ENCODE data around the gene HDAC9.

The HDAC9 gene

GRCh38 chr7:18505870-18506460 is 10.4 kb downstream of the HDAC9 start:
- H3K4me3 ChIP-seq (ENCODE audit: low read length): peak overlapping the region; percentile 59
- H3K4me2 ChIP-seq (ENCODE audit: low read length): peak overlapping the region; percentile 83

GRCh38 chr7:18508443-18509427 is 13.2 kb downstream of the HDAC9 start:
- peaks cover 10% of the 10 kb centered on the region; the same call in 1 of the 2 replicates for H3F3A ChIP-seq (ENCODE audit: control insufficient read depth, insufficient read depth)
- H3K36me3 ChIP-seq (ENCODE audit: control insufficient read depth, low read length): peaks cover 10% of the 10 kb centered on the region
- no peaks in the 10 kb centered on the region for H4K20me1 ChIP-seq (ENCODE audit: control insufficient read depth, insufficient read depth, low read depth, low read length)
- TF ChIP-seq EZH2phosphoT487 (IDR thresholded peaks at IDR 0.05; ENCODE audit: borderline replicate concordance, low read length): no peak
- no peak for TF ChIP-seq CTCF (IDR thresholded peaks at IDR 0.05; ENCODE audit: low read depth, low read length, poor library complexity, severe bottlenecking)
- no peaks in the 10 kb centered on the region for H3K27me3 ChIP-seq (ENCODE audit: control insufficient read depth, low read length)
- peaks cover 88% of the 10 kb centered on the region for H3K4me1 ChIP-seq (ENCODE audit: control insufficient read depth, low read length)
- H3K4me2 ChIP-seq (ENCODE audit: low read length): peak overlapping the region; percentile 63
- H3K9me3 ChIP-seq (ENCODE audit: control insufficient read depth, insufficient read depth, low read length): no peaks in the 10 kb centered on the region
- H3K79me2 ChIP-seq (ENCODE audit: control insufficient read depth, low read length): peaks cover 84% of the 10 kb centered on the region
- H3K4me3 ChIP-seq (ENCODE audit: low read length): peak overlapping the region; percentile 58
- H3K9me2 ChIP-seq (replicated peaks; ENCODE audit: control insufficient read depth, low read length): no peaks in the 10 kb centered on the region
- H3K27ac ChIP-seq (ENCODE audit: low read depth, low read length): peak overlapping the region; percentile 25; the same call in 1 of the 2 replicates

More at GRCh38 chr7:18505870-18506460, 10.4 kb downstream of the HDAC9 start:
- Histone ChIP-seq H3K9me2 (replicated peaks; ENCODE audit: control insufficient read depth, low read length) (no peaks in the 10 kb centered on the region), H3K27ac (ENCODE audit: low read depth, low read length) (peak overlapping the region; percentile 66), H3K36me3 (ENCODE audit: control insufficient read depth, low read length) (peaks cover 21% of the 10 kb centered on the region), H3F3A (ENCODE audit: control insufficient read depth, insufficient read depth) (peaks cover 23% of the 10 kb centered on the region), H3K4me1 (ENCODE audit: control insufficient read depth, low read length) (peaks cover 96% of the 10 kb centered on the region), H4K20me1 (ENCODE audit: control insufficient read depth, insufficient read depth, low read depth, low read length) (no peaks in the 10 kb centered on the region), H3K9me3 (ENCODE audit: control insufficient read depth, insufficient read depth, low read length) (no peaks in the 10 kb centered on the region), H3K79me2 (ENCODE audit: control insufficient read depth, low read length) (peaks cover 86% of the 10 kb centered on the region), H3K27me3 (ENCODE audit: control insufficient read depth, low read length) (no peaks in the 10 kb centered on the region)
- TF ChIP-seq CTCF (IDR thresholded peaks at IDR 0.05; ENCODE audit: low read depth, low read length, poor library complexity, severe bottlenecking) (no peak), EZH2phosphoT487 (IDR thresholded peaks at IDR 0.05; ENCODE audit: borderline replicate concordance, low read length) (no peak)

- Histone ChIP-seq H3K36me3 (ENCODE audit: control insufficient read depth, low read length) (peaks cover 4% of the 10 kb centered on the region; the same call in 1 of the 2 replicates), H3K4me2 (ENCODE audit: low read length) (peak overlapping the region; percentile 63), H3K27ac (ENCODE audit: low read depth, low read length) (no peak overlapping the region), H3K27me3 (ENCODE audit: control insufficient read depth, low read length) (no peaks in the 10 kb centered on the region), H3K9me3 (ENCODE audit: control insufficient read depth, insufficient read depth, low read length) (no peaks in the 10 kb centered on the region), H3K79me2 (ENCODE audit: control insufficient read depth, low read length) (peaks cover 78% of the 10 kb centered on the region), H3K4me1 (ENCODE audit: control insufficient read depth, low read length) (peaks cover 80% of the 10 kb centered on the region), H4K20me1 (ENCODE audit: control insufficient read depth, insufficient read depth, low read depth, low read length) (no peaks in the 10 kb centered on the region), H3K4me3 (ENCODE audit: low read length) (peak overlapping the region; percentile 58), H3K9me2 (replicated peaks; ENCODE audit: control insufficient read depth, low read length) (no peaks in the 10 kb centered on the region), H3F3A (ENCODE audit: control insufficient read depth, insufficient read depth) (peaks cover 10% of the 10 kb centered on the region; the same call in 1 of the 2 replicates)
- no peak for TF ChIP-seq EZH2phosphoT487 (IDR thresholded peaks at IDR 0.05; ENCODE audit: borderline replicate concordance, low read length)
- TF ChIP-seq CTCF (IDR thresholded peaks at IDR 0.05; ENCODE audit: low read depth, low read length, poor library complexity, severe bottlenecking): no peak
Observed at GRCh38 chr7:18509481-18509880, 13.9 kb downstream of the HDAC9 start.

Data from DOHH2 (cell line).